HepG2 (cell line): ENCODE results near the gene TIFAB. TPM values are rescaled to one million over a fixed set of nuclear protein-coding genes. Genes with fewer than 3 reads are reported as not detected.
A peak's percentile ranks its signal among the peaks of the same experiment; 100 is the strongest.

Experiments
- ARID5B ChIP-seq: IDR thresholded peaks from 2 replicates; pipeline ENCODE4 v1.4.0; 2020; ENCODE audit warnings: mild to moderate bottlenecking, missing genetic modification reagents
- CBFB ChIP-seq: sonication (generic); formaldehyde crosslinking; IDR thresholded peaks from 2 replicates; pipeline ENCODE4 v1.4.0; 2020; ENCODE audit warnings: missing genetic modification reagents
- CBX1 ChIP-seq: IDR thresholded peaks from one replicate; pipeline ENCODE4 v1.6.1; 2016; ENCODE audit warnings: antibody characterized with exemption, low read depth
- CEBPB ChIP-seq: IDR thresholded peaks from 2 replicates; pipeline ENCODE4 v1.6.1; 2011; ENCODE audit warnings: low read depth, low read length, improper control_type of control experiment, borderline replicate concordance
- KAT2B ChIP-seq: fragments of 150-350 bp; IDR thresholded peaks from 2 replicates; pipeline ENCODE4 v1.6.1; 2014; ENCODE audit warnings: low read depth, low read length, borderline replicate concordance
- KLF6 ChIP-seq: IDR thresholded peaks from 2 replicates; pipeline ENCODE4 v1.8.0; 2016; ENCODE audit warnings: missing biosample characterization, missing genetic modification reagents
- KMT2B ChIP-seq: IDR thresholded peaks from 2 replicates; pipeline ENCODE4 v1.6.1; 2016; ENCODE audit warnings: missing genetic modification reagents, missing compliant biosample characterization
- MAFG ChIP-seq: sonication (generic); formaldehyde crosslinking; IDR thresholded peaks from 2 replicates; pipeline ENCODE4 v1.5.1; 2020; ENCODE audit warnings: mild to moderate bottlenecking, missing genetic modification reagents
- RBAK ChIP-seq: sonication (generic); formaldehyde crosslinking; IDR thresholded peaks from 2 replicates; pipeline ENCODE4 v1.5.1; 2020; ENCODE audit warnings: mild to moderate bottlenecking, missing genetic modification reagents
- ZBTB1 ChIP-seq: sonication (generic); formaldehyde crosslinking; IDR thresholded peaks from 2 replicates; pipeline ENCODE4 v1.4.0; 2020; ENCODE audit warnings: missing genetic modification reagents, borderline replicate concordance
- ZNF17 ChIP-seq: sonication (generic); formaldehyde crosslinking; IDR thresholded peaks from 2 replicates; pipeline ENCODE4 v1.5.0; 2020; ENCODE audit warnings: mild to moderate bottlenecking, missing genetic modification reagents
- ZNF543 ChIP-seq: sonication (generic); formaldehyde crosslinking; IDR thresholded peaks from 2 replicates; pipeline ENCODE4 v1.4.0; 2020; ENCODE audit warnings: mild to moderate bottlenecking, missing genetic modification reagents
- ZNF75D ChIP-seq: sonication (generic); formaldehyde crosslinking; IDR thresholded peaks from 2 replicates; pipeline ENCODE4 v1.8.1; 2023; ENCODE audit warnings: missing genetic modification reagents, mild to moderate bottlenecking, borderline replicate concordance
- ZNF891 ChIP-seq: sonication (generic); formaldehyde crosslinking; IDR thresholded peaks from 2 replicates; pipeline ENCODE4 v1.5.0; 2020; ENCODE audit warnings: mild to moderate bottlenecking, missing genetic modification reagents
- polyA plus RNA-seq, 8 experiments: library from polyadenylated mRNA; depleted of rRNA in 3 of 8; stranded (reverse) in 7 of 8; unstranded in 1 of 8; fragments of >200 nt; fragmentation: Illumina TruSeq in 4 of 8; extraction: Trizol in 4 of 8; gene quantifications; 2 replicates each; pipeline versions ENCODE4 v1.2.1 to v1.2.3, GENCODE V29; 2011 to 2016; ENCODE audit warnings: low read depth in 4 of 8, missing spikeins in 1 of 8, mixed read lengths in 1 of 8; ENCODE audit not compliant: insufficient read depth in 1 of 8
- total RNA-seq, 5 experiments: library from RNA; depleted of rRNA; stranded (reverse); fragments of >200 nt; fragmentation: Illumina TruSeq; extraction: Trizol; gene quantifications; 2 replicates each; pipeline ENCODE4 v1.2.3, GENCODE V29; 2016; ENCODE audit warnings: low read depth in 1 of 5
- TF ChIP-seq, protein P1 (sequence below): sonication (generic); formaldehyde crosslinking; IDR thresholded peaks from 2 replicates; pipeline ENCODE4 v1.5.0; 2020; ENCODE audit warnings: mild to moderate bottlenecking, missing genetic modification reagents, moderate library complexity
- TF ChIP-seq, protein P2 (sequence below): sonication (generic); formaldehyde crosslinking; IDR thresholded peaks from 2 replicates; pipeline ENCODE4 v1.4.0; 2020; ENCODE audit warnings: missing genetic modification reagents
- TF ChIP-seq, protein P3 (sequence below): conservative IDR thresholded peaks from 2 replicates; pipeline ENCODE4 v1.6.1; 2018; ENCODE audit warnings: missing genetic modification reagents
- TF ChIP-seq, protein P4 (sequence below): sonication (generic); formaldehyde crosslinking; IDR thresholded peaks from 2 replicates; pipeline ENCODE4 v1.4.0; 2020; ENCODE audit warnings: missing genetic modification reagents, borderline replicate concordance

The TIFAB gene
- total and polyA plus RNA-seq, 2 of the 13 experiments (the other 11 are each of a cell fraction or from before 2014, with no cell fraction given) = not detected

DNA sequence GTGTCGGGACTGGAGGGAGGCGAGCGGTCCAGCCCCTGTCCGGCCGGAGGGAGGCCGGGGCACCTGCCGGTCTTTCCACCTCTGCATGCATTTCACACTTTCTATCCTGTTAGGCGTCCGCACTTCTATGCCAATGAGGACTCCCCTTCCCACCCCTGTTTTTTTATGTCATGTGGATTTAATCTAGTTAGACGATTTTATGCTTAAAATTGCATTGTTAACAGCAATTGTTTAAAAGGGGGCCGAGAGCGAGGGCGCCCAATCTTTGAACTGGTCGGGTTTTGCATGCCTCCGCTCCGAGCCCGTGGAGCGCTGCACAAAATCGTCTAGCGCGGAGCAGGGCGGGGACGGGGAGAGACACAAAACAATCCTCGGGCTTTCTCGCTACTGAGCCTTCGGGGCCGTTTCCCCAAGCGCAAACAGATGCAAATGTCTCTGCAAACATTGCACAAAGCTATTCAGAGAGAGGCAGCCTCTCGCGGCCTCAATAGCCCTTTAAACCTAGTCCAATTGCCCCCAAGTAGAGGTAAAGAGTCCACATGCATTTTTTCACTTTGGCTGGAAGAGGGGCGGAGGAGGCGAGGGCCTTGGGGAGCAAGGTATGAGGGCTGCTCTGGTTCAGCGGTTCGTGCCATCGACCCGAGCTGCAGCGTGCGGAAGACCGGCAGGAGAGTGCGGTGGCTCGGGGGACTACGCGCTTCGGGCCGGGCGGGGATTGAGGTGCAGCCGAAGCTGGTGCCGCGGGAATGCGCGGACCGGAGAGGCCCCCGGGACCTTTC is 37.5 kb upstream of the TIFAB start (continued):
- TF ChIP-seq, protein P1, sequence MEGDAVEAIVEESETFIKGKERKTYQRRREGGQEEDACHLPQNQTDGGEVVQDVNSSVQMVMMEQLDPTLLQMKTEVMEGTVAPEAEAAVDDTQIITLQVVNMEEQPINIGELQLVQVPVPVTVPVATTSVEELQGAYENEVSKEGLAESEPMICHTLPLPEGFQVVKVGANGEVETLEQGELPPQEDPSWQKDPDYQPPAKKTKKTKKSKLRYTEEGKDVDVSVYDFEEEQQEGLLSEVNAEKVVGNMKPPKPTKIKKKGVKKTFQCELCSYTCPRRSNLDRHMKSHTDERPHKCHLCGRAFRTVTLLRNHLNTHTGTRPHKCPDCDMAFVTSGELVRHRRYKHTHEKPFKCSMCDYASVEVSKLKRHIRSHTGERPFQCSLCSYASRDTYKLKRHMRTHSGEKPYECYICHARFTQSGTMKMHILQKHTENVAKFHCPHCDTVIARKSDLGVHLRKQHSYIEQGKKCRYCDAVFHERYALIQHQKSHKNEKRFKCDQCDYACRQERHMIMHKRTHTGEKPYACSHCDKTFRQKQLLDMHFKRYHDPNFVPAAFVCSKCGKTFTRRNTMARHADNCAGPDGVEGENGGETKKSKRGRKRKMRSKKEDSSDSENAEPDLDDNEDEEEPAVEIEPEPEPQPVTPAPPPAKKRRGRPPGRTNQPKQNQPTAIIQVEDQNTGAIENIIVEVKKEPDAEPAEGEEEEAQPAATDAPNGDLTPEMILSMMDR (CRISPR knock-in tag) = no peak
- TF ChIP-seq, protein P2, sequence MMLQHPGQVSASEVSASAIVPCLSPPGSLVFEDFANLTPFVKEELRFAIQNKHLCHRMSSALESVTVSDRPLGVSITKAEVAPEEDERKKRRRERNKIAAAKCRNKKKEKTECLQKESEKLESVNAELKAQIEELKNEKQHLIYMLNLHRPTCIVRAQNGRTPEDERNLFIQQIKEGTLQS (CRISPR knock-in tag) = no peak
- no peak for TF ChIP-seq ZBTB1 (CRISPR knock-in tag)
- no peak for TF ChIP-seq KAT2B
- TF ChIP-seq ZNF75D (CRISPR knock-in tag) = no peak
- no peak for TF ChIP-seq MAFG (CRISPR knock-in tag)
- no peak for TF ChIP-seq ZNF543 (CRISPR knock-in tag)
- no peak for TF ChIP-seq CBFB (CRISPR knock-in tag)
- TF ChIP-seq ARID5B (CRISPR knock-in tag) = peak; percentile 57; the same call in 1 of the 2 replicates
- no peak for TF ChIP-seq KMT2B (CRISPR knock-in tag)
- no peak for TF ChIP-seq CBX1
- TF ChIP-seq, protein P3, sequence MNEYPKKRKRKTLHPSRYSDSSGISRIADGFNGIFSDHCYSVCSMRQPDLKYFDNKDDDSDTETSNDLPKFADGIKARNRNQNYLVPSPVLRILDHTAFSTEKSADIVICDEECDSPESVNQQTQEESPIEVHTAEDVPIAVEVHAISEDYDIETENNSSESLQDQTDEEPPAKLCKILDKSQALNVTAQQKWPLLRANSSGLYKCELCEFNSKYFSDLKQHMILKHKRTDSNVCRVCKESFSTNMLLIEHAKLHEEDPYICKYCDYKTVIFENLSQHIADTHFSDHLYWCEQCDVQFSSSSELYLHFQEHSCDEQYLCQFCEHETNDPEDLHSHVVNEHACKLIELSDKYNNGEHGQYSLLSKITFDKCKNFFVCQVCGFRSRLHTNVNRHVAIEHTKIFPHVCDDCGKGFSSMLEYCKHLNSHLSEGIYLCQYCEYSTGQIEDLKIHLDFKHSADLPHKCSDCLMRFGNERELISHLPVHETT (CRISPR knock-in tag) = no peak
- TF ChIP-seq KLF6 (CRISPR knock-in tag) = no peak
- no peak for TF ChIP-seq ZNF17 (CRISPR knock-in tag)
- TF ChIP-seq ZNF891 (CRISPR knock-in tag) = no peak
- TF ChIP-seq, protein P4, sequence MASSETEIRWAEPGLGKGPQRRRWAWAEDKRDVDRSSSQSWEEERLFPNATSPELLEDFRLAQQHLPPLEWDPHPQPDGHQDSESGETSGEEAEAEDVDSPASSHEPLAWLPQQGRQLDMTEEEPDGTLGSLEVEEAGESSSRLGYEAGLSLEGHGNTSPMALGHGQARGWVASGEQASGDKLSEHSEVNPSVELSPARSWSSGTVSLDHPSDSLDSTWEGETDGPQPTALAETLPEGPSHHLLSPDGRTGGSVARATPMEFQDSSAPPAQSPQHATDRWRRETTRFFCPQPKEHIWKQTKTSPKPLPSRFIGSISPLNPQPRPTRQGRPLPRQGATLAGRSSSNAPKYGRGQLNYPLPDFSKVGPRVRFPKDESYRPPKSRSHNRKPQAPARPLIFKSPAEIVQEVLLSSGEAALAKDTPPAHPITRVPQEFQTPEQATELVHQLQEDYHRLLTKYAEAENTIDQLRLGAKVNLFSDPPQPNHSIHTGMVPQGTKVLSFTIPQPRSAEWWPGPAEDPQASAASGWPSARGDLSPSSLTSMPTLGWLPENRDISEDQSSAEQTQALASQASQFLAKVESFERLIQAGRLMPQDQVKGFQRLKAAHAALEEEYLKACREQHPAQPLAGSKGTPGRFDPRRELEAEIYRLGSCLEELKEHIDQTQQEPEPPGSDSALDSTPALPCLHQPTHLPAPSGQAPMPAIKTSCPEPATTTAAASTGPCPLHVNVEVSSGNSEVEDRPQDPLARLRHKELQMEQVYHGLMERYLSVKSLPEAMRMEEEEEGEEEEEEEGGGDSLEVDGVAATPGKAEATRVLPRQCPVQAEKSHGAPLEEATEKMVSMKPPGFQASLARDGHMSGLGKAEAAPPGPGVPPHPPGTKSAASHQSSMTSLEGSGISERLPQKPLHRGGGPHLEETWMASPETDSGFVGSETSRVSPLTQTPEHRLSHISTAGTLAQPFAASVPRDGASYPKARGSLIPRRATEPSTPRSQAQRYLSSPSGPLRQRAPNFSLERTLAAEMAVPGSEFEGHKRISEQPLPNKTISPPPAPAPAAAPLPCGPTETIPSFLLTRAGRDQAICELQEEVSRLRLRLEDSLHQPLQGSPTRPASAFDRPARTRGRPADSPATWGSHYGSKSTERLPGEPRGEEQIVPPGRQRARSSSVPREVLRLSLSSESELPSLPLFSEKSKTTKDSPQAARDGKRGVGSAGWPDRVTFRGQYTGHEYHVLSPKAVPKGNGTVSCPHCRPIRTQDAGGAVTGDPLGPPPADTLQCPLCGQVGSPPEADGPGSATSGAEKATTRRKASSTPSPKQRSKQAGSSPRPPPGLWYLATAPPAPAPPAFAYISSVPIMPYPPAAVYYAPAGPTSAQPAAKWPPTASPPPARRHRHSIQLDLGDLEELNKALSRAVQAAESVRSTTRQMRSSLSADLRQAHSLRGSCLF (CRISPR knock-in tag) = no peak
- peak; percentile 66; the same call in 1 of the 2 replicates for TF ChIP-seq CEBPB
- 0 out of 2 replicates have a peak, but pooled peaks have one; percentile 52 for TF ChIP-seq RBAK (CRISPR knock-in tag)
